IMR-90 (cell line): Measurements from ENCODE around the gene GABRE. TPM values are rescaled to one million over a fixed set of nuclear protein-coding genes. Genes with fewer than 3 reads are reported as not detected.
"Not testable (repeated sequence)": the region's sequence is repeated elsewhere in the genome, so short reads cannot be mapped to it uniquely, and the experiment has no call there.

Experiments used
- ATAC-seq: fragments of 200-7000 bp; cut with Tn5 transposase; 2 replicates; pipeline ENCODE4 v1.9.1; 2020; ENCODE audit warnings: low read depth, mild to moderate bottlenecking, moderate library complexity
- BruUV-seq: library from RNA; stranded (reverse); fragments of 400-500 nt; replicated peaks from 2 replicates; lab custom pipeline; 2021; lab: Mats Ljungman, UMichigan
- CTCF ChIA-PET: fragments of 300-600 bp; formaldehyde crosslinking; extraction: SDS; loops from one replicate; lab custom pipeline; 2021; ENCODE audit warnings: antibody characterized with exemption; lab: Yijun Ruan, JAX
- POLR2A ChIA-PET: fragments of 300-600 bp; sonication (Branson Sonifier 250); formaldehyde crosslinking; loops from one replicate; lab custom pipeline; 2022; ENCODE audit warnings: antibody characterized with exemption; ENCODE audit not compliant: unreplicated experiment; lab: Charles Lee
- DNase-seq: peaks from one replicate; pipeline ENCODE4 v3.0.0; 2013
- H2AFZ ChIP-seq: replicated peaks from 2 replicates; pipeline ENCODE3; 2013; ENCODE audit warnings: low read length, mild to moderate bottlenecking; ENCODE audit not compliant: poor library complexity
- H2AK5ac ChIP-seq: 2 replicates; pipeline ENCODE4 v1.6.1; 2013; ENCODE audit warnings: low read depth, low read length, inconsistent platforms
- H2AK9ac ChIP-seq: replicated peaks from 2 replicates; pipeline ENCODE3; 2013; ENCODE audit warnings: mild to moderate bottlenecking, low read depth, low read length, moderate library complexity; ENCODE audit not compliant: poor library complexity
- H2BK120ac ChIP-seq: 2 replicates; pipeline ENCODE4 v1.6.1; 2013; ENCODE audit warnings: low read depth, low read length, inconsistent platforms
- H2BK15ac ChIP-seq: 3 replicates; pipeline ENCODE4 v1.6.1; 2013; ENCODE audit warnings: low read depth, low read length, inconsistent platforms
- H2BK20ac ChIP-seq: 2 replicates; pipeline ENCODE4 v1.6.1; 2013; ENCODE audit warnings: low read depth, mild to moderate bottlenecking, inconsistent platforms, low read length, moderate library complexity
- H2BK5ac ChIP-seq: 2 replicates; pipeline ENCODE4 v1.6.1; 2013; ENCODE audit warnings: mild to moderate bottlenecking, low read depth, low read length, inconsistent platforms; ENCODE audit not compliant: poor library complexity, severe bottlenecking
- H3K14ac ChIP-seq: replicated peaks from 2 replicates; pipeline ENCODE4 v1.6.1; 2013; ENCODE audit warnings: low read depth, low read length, inconsistent platforms
- H3K18ac ChIP-seq: 2 replicates; pipeline ENCODE4 v1.6.1; 2013; ENCODE audit warnings: low read depth, low read length, control low read depth
- H3K23ac ChIP-seq: 2 replicates; pipeline ENCODE4 v1.6.1; 2013; ENCODE audit warnings: low read depth, low read length, inconsistent platforms
- H3K27ac ChIP-seq: 2 replicates; pipeline ENCODE4 v1.5.1; 2013; ENCODE audit warnings: mild to moderate bottlenecking, control low read depth, low read length; ENCODE audit not compliant: insufficient read depth
- H3K27me3 ChIP-seq: 2 replicates; pipeline ENCODE4 v1.6.1; 2013; ENCODE audit warnings: low read length; ENCODE audit not compliant: control insufficient read depth, insufficient read depth
- H3K36me3 ChIP-seq: 2 replicates; pipeline ENCODE4 v1.6.1; 2013; ENCODE audit warnings: low read length, mixed read lengths; ENCODE audit not compliant: control insufficient read depth, insufficient read depth
- H3K4ac ChIP-seq: 2 replicates; pipeline ENCODE4 v1.6.1; 2013; ENCODE audit warnings: low read depth, low read length, inconsistent platforms
- H3K4me1 ChIP-seq: 2 replicates; pipeline ENCODE4 v1.6.1; 2013; ENCODE audit warnings: low read length, mixed read lengths; ENCODE audit not compliant: control insufficient read depth, insufficient read depth
- H3K4me2 ChIP-seq: 2 replicates; pipeline ENCODE4 v1.6.1; 2013; ENCODE audit warnings: low read depth, mild to moderate bottlenecking, control low read depth, low read length, moderate library complexity
- H3K4me3 ChIP-seq: 2 replicates; pipeline ENCODE4 v1.5.1; 2013; ENCODE audit warnings: low read depth, mild to moderate bottlenecking, control low read depth, low read length, moderate library complexity; ENCODE audit not compliant: insufficient read depth
- H3K56ac ChIP-seq: 2 replicates; pipeline ENCODE4 v1.6.1; 2013; ENCODE audit warnings: low read length, inconsistent platforms; ENCODE audit not compliant: insufficient read depth; ENCODE audit errors: extremely low read depth
- H3K79me1 ChIP-seq, 2 experiments: 2 replicates each; pipeline ENCODE4 v1.6.1; 2013; ENCODE audit warnings: low read length in 2 of 2, inconsistent platforms in 1 of 2, low read depth in 1 of 2
- H3K9ac ChIP-seq: 2 replicates; pipeline ENCODE4 v1.6.1; 2013; ENCODE audit warnings: low read depth, low read length, control low read depth
- H3K9me1 ChIP-seq: 2 replicates; pipeline ENCODE4 v1.6.1; 2013; ENCODE audit warnings: low read length, inconsistent platforms; ENCODE audit not compliant: insufficient read depth
- H3K9me3 ChIP-seq: 2 replicates; pipeline ENCODE4 v1.6.1; 2013; ENCODE audit warnings: low read length; ENCODE audit not compliant: control insufficient read depth, insufficient read depth
- H4K20me1 ChIP-seq: 2 replicates; pipeline ENCODE4 v1.6.1; 2013; ENCODE audit warnings: low read length, inconsistent platforms; ENCODE audit not compliant: insufficient read depth
- H4K5ac ChIP-seq: 2 replicates; pipeline ENCODE4 v1.6.1; 2013; ENCODE audit warnings: mild to moderate bottlenecking, low read depth, low read length, control low read depth
- H4K8ac ChIP-seq, 2 experiments: 2 replicates each; pipeline ENCODE4 v1.6.1; 2013; ENCODE audit warnings: low read depth in 2 of 2, low read length in 2 of 2, control low read depth in 1 of 2, inconsistent platforms in 1 of 2
- H4K91ac ChIP-seq: 2 replicates; pipeline ENCODE4 v1.6.1; 2013; ENCODE audit warnings: low read depth, low read length, inconsistent platforms; ENCODE audit not compliant: insufficient read depth
- WGBS, 2 experiments: methylation state at CpG; one replicate each; pipeline versions ENCODE4 v1.1.5 to v1.1.7; 2013; ENCODE audit warnings: missing lambda C conversion rate in 2 of 2; ENCODE audit not compliant: insufficient read length in 1 of 2; ENCODE audit errors: extremely low coverage in 2 of 2; 5-methylcytosine and 5-hydroxymethylcytosine counted together
- dilution Hi-C: fragments of 300-500 bp; cut with HindIII; formaldehyde crosslinking; loops from one replicate; pipeline ENCODE4 v1.14.3; 2018; ENCODE audit warnings: low sequenced_read_pairs; ENCODE audit not compliant: unreplicated experiment
- in situ Hi-C: fragments of 300-500 bp; cut with MboI; formaldehyde crosslinking; loops from 3 replicates; pipeline ENCODE4 v1.14.3; 2019; ENCODE audit warnings: low sequenced_read_pairs, inconsistent platforms, mixed read lengths
- intact Hi-C: fragments of 100-400 bp; cut with micrococcal nuclease; formaldehyde crosslinking; loops from 2 replicates; pipeline ENCODE4 v1.10.0; 2022
- polyA plus RNA-seq, 3 experiments: library from polyadenylated mRNA; depleted of rRNA; stranded (reverse); fragments of >200 nt; gene quantifications; 2 replicates each; pipeline ENCODE4 v1.2.3, GENCODE V29; 2012; ENCODE audit warnings: low replicate concordance in 1 of 3
- total RNA-seq: library from RNA; depleted of rRNA; stranded (reverse); fragments of >200 nt; gene quantifications from 2 replicates; pipeline ENCODE4 v1.2.3, GENCODE V29; 2012

The GABRE gene
- total and polyA plus RNA-seq, 2 of the 4 experiments (the other 2 are of a cell fraction) = 1.3 to 1.6 TPM

- H3K18ac ChIP-seq, H2BK20ac ChIP-seq, H3K9me1 ChIP-seq, H3K4me2 ChIP-seq, H3K4me3 ChIP-seq, H2BK120ac ChIP-seq, POLR2A ChIA-PET, H4K5ac ChIP-seq, H3K27me3 ChIP-seq, H3K23ac ChIP-seq, H3K9ac ChIP-seq, H2AFZ ChIP-seq, H3K4ac ChIP-seq, H2AK9ac ChIP-seq, BruUV-seq, H2AK5ac ChIP-seq, H3K79me1 ChIP-seq, in situ Hi-C loops, H3K14ac ChIP-seq, H4K20me1 ChIP-seq, dilution Hi-C loops, intact Hi-C loops, H3K36me3 ChIP-seq, H2BK5ac ChIP-seq, H3K27ac ChIP-seq, H3K4me1 ChIP-seq, H4K91ac ChIP-seq, ATAC-seq, H2BK15ac ChIP-seq, CTCF ChIA-PET, H3K56ac ChIP-seq, H4K8ac ChIP-seq, DNase-seq: not testable (repeated sequence)
- WGBS, 2 experiments = no CpG with 5 or more reads among the region's 18 CpGs
- H3K9me3 ChIP-seq = peaks cover 15% of the 10 kb centered on the region; the same call in 1 of the 2 replicates
Observed at GRCh38 chrX:151918736-151919135, 55.7 kb downstream of the GABRE start.
